Ishikawa (cell line): ENCODE measurements around the gene MCEE.

Experiments
- CEBPB ChIP-seq: IDR thresholded peaks from 2 replicates; pipeline ENCODE4 v1.6.1; 2012
- CREB1 ChIP-seq: IDR thresholded peaks from 2 replicates; pipeline ENCODE4 v1.6.1; 2012; ENCODE audit warnings: low read depth
- EGR1 ChIP-seq: IDR thresholded peaks from 2 replicates; pipeline ENCODE4 v1.6.1; 2012
- EP300 ChIP-seq: IDR thresholded peaks from 2 replicates; pipeline ENCODE4 v1.6.1; 2012; ENCODE audit warnings: borderline replicate concordance
- FOXM1 ChIP-seq: IDR thresholded peaks from 2 replicates; pipeline ENCODE4 v1.6.1; 2012; ENCODE audit warnings: low read depth, borderline replicate concordance
- NFIC ChIP-seq: IDR thresholded peaks from 2 replicates; pipeline ENCODE4 v1.6.1; 2012
- RAD21 ChIP-seq: IDR thresholded peaks from 2 replicates; pipeline ENCODE4 v1.6.1; 2012; ENCODE audit warnings: low read depth
- TAF1 ChIP-seq: IDR thresholded peaks from 2 replicates; pipeline ENCODE4 v1.6.1; 2012; ENCODE audit warnings: low read depth, mild to moderate bottlenecking
- TCF12 ChIP-seq: IDR thresholded peaks from 2 replicates; pipeline ENCODE4 v1.6.1; 2012; ENCODE audit warnings: low read depth
- TEAD4 ChIP-seq: IDR thresholded peaks from 2 replicates; pipeline ENCODE4 v1.6.1; 2012
- YY1 ChIP-seq: IDR thresholded peaks from 2 replicates; pipeline ENCODE4 v1.6.1; 2012; ENCODE audit warnings: low read depth
- ZBTB7A ChIP-seq: IDR thresholded peaks from 2 replicates; pipeline ENCODE4 v1.6.1; 2012; ENCODE audit warnings: low read depth
- TF ChIP-seq, protein P1 (sequence below): IDR thresholded peaks from 2 replicates; pipeline ENCODE4 v1.6.1; 2012; ENCODE audit warnings: low read depth, mild to moderate bottlenecking
- TF ChIP-seq, protein P2 (sequence below): IDR thresholded peaks from 2 replicates; pipeline ENCODE4 v1.6.1; 2012
- TF ChIP-seq, protein P3 (sequence below): IDR thresholded peaks from 2 replicates; pipeline ENCODE4 v1.6.1; 2012

The MCEE gene

DNA sequence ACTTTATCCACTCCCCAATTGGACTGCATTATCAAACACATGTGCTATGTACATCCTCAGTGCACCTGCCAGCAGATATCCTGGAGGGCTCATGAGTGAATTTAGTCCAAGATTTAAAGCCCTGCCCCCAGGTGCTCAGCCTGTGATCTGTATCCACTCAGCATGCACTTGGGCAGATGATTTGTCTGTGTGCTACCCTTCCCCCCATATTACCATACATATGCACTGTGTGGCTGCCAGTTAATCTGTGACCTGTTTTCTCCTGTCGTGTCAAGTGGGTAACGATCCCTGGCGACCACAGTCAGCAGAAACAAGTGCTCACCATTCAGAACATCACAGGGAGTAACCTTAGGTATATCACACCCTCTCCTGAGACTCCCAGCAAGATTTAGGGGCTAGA is 51.4 kb downstream of the MCEE start:
- TF ChIP-seq YY1 (no peak), CEBPB (no peak), ZBTB7A (no peak), TCF12 (no peak), TEAD4 (no peak), EP300 (no peak), RAD21 (no peak), NFIC (no peak), EGR1 (no peak), TAF1 (no peak), FOXM1 (no peak), CREB1 (no peak)
- TF ChIP-seq, protein P1, sequence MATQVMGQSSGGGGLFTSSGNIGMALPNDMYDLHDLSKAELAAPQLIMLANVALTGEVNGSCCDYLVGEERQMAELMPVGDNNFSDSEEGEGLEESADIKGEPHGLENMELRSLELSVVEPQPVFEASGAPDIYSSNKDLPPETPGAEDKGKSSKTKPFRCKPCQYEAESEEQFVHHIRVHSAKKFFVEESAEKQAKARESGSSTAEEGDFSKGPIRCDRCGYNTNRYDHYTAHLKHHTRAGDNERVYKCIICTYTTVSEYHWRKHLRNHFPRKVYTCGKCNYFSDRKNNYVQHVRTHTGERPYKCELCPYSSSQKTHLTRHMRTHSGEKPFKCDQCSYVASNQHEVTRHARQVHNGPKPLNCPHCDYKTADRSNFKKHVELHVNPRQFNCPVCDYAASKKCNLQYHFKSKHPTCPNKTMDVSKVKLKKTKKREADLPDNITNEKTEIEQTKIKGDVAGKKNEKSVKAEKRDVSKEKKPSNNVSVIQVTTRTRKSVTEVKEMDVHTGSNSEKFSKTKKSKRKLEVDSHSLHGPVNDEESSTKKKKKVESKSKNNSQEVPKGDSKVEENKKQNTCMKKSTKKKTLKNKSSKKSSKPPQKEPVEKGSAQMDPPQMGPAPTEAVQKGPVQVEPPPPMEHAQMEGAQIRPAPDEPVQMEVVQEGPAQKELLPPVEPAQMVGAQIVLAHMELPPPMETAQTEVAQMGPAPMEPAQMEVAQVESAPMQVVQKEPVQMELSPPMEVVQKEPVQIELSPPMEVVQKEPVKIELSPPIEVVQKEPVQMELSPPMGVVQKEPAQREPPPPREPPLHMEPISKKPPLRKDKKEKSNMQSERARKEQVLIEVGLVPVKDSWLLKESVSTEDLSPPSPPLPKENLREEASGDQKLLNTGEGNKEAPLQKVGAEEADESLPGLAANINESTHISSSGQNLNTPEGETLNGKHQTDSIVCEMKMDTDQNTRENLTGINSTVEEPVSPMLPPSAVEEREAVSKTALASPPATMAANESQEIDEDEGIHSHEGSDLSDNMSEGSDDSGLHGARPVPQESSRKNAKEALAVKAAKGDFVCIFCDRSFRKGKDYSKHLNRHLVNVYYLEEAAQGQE = no peak
- TF ChIP-seq, protein P2, sequence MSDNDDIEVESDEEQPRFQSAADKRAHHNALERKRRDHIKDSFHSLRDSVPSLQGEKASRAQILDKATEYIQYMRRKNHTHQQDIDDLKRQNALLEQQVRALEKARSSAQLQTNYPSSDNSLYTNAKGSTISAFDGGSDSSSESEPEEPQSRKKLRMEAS = no peak
- TF ChIP-seq, protein P3, sequence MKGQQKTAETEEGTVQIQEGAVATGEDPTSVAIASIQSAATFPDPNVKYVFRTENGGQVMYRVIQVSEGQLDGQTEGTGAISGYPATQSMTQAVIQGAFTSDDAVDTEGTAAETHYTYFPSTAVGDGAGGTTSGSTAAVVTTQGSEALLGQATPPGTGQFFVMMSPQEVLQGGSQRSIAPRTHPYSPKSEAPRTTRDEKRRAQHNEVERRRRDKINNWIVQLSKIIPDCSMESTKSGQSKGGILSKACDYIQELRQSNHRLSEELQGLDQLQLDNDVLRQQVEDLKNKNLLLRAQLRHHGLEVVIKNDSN = no peak

DNA sequence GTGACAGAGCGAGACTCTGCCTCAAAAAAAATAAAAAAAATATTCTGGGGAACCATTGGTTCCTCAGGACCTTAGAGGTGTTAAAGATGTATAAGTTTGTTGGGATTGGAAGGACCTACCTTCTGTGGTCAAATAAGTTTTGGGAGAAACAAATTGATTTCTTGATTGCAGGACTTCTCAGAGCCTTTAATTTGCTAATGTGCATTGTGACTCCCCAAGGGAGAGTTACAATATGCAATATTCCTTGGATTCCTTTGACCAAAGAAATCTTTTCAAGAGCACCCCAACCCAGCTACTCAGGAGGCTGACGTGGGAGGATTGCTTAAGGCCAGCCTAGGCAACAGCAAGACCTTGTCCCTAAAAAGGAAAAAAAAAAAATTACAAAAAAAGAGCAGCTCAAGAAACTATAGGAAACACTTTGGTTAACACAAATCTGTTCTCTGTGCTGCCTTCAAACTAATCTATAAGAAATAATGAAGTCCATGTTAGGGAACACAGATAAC is 55.1 kb downstream of the MCEE start:
- no peak for TF ChIP-seq NFIC
- TF ChIP-seq, protein P1 = no peak
- TF ChIP-seq EGR1 = no peak
- TF ChIP-seq FOXM1 = no peak
- TF ChIP-seq CREB1 = no peak
- TF ChIP-seq TAF1 = no peak
- TF ChIP-seq, protein P3 = no peak
- TF ChIP-seq TCF12 = no peak
- TF ChIP-seq, protein P2 = no peak
- TF ChIP-seq CEBPB = no peak
- TF ChIP-seq YY1 = no peak
- no peak for TF ChIP-seq TEAD4
- TF ChIP-seq EP300 = no peak
- TF ChIP-seq RAD21 = no peak
- TF ChIP-seq ZBTB7A = no peak

DNA sequence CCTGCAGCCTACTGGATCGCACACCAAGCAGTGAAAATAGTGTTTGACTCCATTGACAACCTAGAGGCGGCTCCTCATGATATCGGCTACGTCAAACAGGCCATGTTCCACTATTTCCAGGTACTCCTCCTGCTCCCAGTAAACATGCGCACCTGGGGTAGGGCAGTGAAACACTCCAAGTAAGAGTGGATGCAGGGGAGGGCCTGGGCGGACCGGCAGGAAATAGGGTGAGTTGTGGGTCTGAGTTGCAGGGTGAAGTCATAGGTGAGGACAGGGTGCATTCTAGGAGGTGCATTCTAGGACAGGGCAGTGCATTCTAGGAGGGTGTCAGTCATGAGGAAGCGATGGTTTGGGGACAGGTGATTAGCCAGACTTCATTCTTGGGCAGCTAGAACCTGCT is 56.6 kb downstream of the MCEE start:
- no peak for TF ChIP-seq TEAD4
- no peak for TF ChIP-seq ZBTB7A
- TF ChIP-seq, protein P1 = no peak
- TF ChIP-seq EGR1 = no peak
- no peak for TF ChIP-seq FOXM1
- TF ChIP-seq RAD21 = no peak
- no peak for TF ChIP-seq TCF12
- TF ChIP-seq, protein P3 = no peak
- no peak for TF ChIP-seq TAF1
- TF ChIP-seq NFIC = no peak
- no peak for TF ChIP-seq CEBPB
- TF ChIP-seq CREB1 = no peak
- TF ChIP-seq YY1 = no peak
- no peak for TF ChIP-seq EP300
- TF ChIP-seq, protein P2 = no peak

DNA sequence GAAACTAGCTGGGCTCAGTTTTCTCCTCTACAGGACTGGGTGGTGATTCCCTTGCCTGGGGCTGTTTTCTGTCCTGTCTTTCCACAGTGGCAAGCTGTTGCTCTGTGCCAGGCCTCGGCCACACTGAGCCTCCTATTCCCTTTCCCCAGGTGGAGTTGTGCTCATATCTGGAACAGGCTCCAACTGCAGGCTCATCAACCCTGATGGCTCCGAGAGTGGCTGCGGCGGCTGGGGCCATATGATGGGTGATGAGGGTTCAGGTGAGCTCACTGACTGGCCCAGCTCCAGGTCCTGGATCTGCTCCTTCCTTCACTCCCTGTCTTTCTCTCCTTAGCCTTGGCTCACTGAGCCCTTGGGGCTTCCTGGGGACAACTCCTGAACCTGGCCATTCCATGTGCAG is 57.5 kb downstream of the MCEE start:
- TF ChIP-seq, protein P3 = no peak
- no peak for TF ChIP-seq FOXM1
- TF ChIP-seq NFIC = no peak
- TF ChIP-seq YY1 = no peak
- no peak for TF ChIP-seq TCF12
- TF ChIP-seq RAD21 = no peak
- TF ChIP-seq EGR1 = no peak
- TF ChIP-seq TEAD4 = no peak
- TF ChIP-seq CEBPB = no peak
- no peak for TF ChIP-seq ZBTB7A
- no peak for TF ChIP-seq EP300
- TF ChIP-seq, protein P2 = no peak
- no peak for TF ChIP-seq CREB1
